Suppressor macrophage treated with lipopolysaccharide for 4 hours (primary cell): Measurements from ENCODE around the gene HOXC6.
"Not testable (repeated sequence)": the region's sequence is repeated elsewhere in the genome, so short reads cannot be mapped to it uniquely, and the experiment has no call there.

Source experiments
- DNase-seq: peaks from one replicate; pipeline ENCODE4 v3.0.0-alpha.2; 2020

The HOXC6 gene

DNA sequence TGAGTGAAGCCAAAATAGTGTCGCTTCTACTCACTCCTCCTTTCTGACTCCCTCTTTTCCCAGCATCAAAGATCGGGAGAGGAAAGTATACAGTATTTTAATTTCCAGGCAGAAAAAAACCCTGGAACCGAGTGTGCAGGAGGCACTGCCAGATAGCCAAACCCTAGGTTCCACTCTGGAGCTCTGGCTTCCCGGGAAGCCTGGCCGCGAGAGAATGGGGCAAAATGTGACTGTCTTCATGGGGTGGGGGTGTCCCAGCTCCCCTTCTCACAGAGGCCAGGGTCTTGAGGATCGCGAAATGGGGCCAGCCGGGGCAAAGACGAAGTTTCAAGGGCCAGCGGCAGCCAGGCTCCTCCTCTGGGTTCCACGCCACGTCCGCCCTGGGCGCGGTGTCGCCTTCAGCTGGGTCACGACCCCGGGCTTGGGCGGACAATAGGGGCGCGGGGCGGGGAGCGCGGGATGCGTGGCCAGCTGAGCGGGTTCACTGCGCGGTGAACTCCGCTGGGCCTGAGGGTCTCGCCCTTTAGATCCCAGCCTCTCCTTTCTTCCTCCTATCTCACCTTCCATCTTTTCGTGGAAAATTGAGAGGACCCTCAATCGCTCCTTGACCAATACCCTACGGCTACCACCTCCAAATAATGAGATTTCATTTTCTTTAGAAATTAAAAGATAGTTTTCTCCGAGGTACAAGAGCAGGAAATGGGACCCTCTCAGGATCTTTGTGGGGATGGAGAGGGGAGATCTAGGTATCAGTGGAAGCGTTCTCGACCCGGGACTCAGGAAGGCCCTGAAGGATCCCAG, 32.1 kb downstream of the HOXC6 start:
- DNase-seq, result no peak

DNA sequence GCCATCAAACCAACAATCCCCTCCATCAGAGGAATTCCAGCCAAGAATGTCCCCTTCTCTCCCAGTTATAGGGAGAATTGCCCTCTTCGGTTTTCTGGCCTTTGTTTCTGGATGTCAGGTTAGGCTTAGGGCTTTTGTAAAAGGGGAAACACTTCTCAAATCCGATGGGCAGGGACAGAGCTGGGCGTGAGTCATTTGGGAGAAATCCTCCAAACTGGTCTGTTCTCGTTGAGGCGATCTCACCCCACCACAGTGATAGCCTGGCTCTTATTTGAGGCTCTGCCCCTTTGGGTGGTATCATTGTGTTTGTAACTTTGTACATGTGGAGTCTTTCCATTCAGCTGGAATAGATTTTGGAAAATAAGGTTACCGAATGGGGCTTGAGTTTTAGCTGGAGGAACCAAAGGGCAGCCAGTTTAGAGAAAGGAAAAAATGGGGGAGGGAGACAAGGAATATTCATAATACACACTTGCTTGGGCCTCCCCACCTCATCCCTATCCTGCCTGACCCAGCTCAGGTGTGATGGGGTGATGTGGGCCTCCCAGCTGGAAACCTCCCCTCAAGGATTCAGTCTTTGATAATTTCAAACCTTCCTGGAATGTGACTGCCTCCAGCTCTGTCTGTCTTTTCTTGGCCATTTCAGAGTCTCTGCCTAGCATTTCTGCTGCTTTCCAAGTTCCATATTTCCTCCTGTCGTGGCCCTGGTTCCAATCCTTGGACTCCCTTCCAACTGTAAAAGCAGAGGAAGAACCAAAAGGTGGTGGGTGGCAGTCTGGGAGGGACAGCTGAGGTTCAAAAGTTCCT, 32.9 kb downstream of the HOXC6 start:
- DNase-seq, result no peak

DNA sequence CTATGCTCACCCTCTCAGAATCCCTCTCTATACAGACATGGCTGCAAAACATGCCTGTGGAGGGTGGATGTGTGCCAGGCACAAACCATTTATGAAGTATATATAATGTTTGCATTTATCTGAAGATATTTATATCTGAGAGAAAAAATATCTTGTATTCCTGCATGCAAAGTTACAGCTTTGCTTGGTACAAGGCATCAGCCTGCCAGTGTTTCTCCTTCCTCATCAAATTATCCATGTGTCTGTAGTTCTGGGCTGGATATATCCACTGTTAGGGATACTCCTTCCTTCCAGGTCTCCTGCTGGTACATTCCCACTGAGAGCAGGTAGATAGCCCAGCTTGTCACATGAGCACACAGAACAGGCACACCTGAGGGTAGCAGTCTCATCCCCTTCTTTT, 37.4 kb downstream of the HOXC6 start:
- no peak for DNase-seq

DNA sequence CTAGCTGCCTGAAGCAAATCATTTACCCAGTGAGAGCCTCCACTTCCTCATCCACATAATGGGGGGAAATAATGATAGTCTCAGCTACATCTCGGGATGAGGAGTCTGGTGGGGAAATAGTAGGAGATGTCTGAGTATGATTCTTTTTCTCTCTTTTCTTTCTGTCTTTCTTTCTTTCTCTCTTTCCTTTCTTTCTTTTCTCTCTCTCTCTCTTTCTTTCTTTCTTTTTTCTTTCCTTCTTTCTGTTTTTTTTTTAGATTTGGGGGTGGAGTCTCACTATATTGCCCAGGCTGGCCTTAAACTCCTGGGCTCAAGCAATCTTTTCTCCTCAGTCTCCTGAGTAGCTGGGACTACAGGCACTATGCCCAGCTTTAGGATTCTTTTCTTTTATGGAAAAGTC, 38.2 kb downstream of the HOXC6 start:
- no peak for DNase-seq

GRCh38 chr12:54068418-54069070, 40.3 kb downstream of the HOXC6 start:
- DNase-seq, result no peak

DNA sequence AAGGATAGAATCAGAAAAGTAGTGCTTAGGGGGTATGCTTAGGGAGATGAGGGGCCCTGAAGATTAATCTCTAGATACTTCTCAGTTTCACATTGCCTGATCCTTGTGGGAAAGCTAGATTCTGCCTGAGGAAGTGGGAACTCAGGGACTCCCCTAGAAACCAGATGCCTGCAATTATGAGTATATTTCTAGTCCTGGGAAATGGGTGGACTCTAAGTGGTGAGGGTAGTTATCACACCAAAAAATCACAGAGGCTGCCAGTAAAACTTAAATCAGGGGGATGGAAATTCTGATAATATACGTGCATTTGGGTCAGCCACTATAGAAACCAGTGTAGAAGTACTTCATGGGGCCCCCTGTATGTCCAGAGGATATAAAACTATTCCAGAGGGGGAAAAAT, 43.7 kb downstream of the HOXC6 start:
- DNase-seq, result peak; percentile 16

DNA sequence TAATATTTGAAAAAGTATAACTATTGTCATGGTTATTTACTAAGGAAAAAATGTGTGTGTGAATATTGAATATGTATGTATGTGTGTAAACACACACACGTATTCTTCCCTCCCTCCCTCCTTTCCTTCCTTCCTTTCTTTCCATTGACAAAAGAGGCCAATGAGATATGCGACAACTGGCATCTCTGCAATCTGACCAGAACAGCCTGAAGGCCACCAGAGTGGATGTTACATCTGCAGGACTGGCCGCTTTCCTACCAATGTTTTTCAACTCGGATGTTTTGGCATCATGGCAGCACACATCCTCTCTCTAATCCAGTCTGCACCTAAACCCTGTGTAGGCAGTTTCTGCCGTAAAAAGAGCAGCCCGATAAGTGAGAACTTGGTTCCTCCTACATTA, 46.1 kb downstream of the HOXC6 start:
- no peak for DNase-seq

- no peak for DNase-seq
Measured at GRCh38 chr12:54075409-54075808, 47.2 kb downstream of the HOXC6 start.

GRCh38 chr12:54075974-54076373, 47.7 kb downstream of the HOXC6 start:
- DNase-seq, result no peak

DNA sequence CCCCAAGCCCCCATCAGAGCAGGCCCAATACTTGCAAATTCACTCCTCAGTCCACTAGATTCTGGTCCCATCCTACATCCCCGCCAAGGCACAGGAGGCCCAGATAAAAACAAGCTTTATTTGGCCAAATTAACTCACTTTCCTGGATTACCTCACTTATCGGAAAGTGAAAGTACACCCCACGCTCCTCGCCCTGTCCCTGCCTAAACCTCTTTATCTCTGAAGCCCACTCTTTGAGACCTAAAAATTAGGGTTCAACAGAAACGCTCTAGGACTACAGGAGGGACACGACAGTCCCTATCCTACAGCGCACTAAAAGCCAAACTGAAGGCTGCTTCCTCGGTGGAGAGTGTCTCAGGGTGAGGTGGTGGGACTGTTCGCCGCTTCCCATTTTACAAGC, 49.6 kb downstream of the HOXC6 start:
- not testable (repeated sequence) for DNase-seq

GRCh38 chr12:54079115-54079514, 50.9 kb downstream of the HOXC6 start:
- DNase-seq, result not testable (repeated sequence)
